Left kidney (tissue), 8 donors: ENCODE measurements around the gene MCMBP. TPM values are rescaled to one million over a fixed set of nuclear protein-coding genes. Genes with fewer than 3 reads are reported as not detected.
"Not testable (repeated sequence)": the region's sequence is repeated elsewhere in the genome, so short reads cannot be mapped to it uniquely, and the experiment has no call there.

Source experiments
- DNase-seq: peaks from one replicate; pipeline ENCODE4 v3.0.0-alpha.2; 2013
- long read RNA-seq, 8 donors: transcript quantifications; one replicate each; lab custom pipeline, GENCODE V29; 2026
- polyA plus RNA-seq: library from polyadenylated mRNA; unstranded; fragments of 120-200 nt; gene quantifications from one replicate; pipeline ENCODE4 v1.2.1, GENCODE V29; 2013; ENCODE audit not compliant: insufficient read length

The MCMBP gene, protein sequence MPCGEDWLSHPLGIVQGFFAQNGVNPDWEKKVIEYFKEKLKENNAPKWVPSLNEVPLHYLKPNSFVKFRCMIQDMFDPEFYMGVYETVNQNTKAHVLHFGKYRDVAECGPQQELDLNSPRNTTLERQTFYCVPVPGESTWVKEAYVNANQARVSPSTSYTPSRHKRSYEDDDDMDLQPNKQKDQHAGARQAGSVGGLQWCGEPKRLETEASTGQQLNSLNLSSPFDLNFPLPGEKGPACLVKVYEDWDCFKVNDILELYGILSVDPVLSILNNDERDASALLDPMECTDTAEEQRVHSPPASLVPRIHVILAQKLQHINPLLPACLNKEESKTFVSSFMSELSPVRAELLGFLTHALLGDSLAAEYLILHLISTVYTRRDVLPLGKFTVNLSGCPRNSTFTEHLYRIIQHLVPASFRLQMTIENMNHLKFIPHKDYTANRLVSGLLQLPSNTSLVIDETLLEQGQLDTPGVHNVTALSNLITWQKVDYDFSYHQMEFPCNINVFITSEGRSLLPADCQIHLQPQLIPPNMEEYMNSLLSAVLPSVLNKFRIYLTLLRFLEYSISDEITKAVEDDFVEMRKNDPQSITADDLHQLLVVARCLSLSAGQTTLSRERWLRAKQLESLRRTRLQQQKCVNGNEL
- 66.4 TPM for polyA plus RNA-seq
- long read RNA-seq, donor 1, transcript MCMBP-202 (16 exons, 2,465 nt) = major isoform, 7 of 14 reads
- long read RNA-seq, donor 1, partial matches to known transcripts = 7 of 14 reads
- long read RNA-seq, donor 1, other reads (novel, unspliced or antisense) = 0 of 14 reads
- long read RNA-seq, donor 2, full-length matches to known transcripts = 10 of 16 reads
- long read RNA-seq, donor 2, partial matches to known transcripts = 6 of 16 reads
- long read RNA-seq, donor 2, other reads (novel, unspliced or antisense) = 0 of 16 reads
- long read RNA-seq, donor 3, full-length matches to known transcripts = 9 of 14 reads
- long read RNA-seq, donor 3, partial matches to known transcripts = 5 of 14 reads
- long read RNA-seq, donor 3, other reads (novel, unspliced or antisense) = 0 of 14 reads
- long read RNA-seq, donor 4 = 0 reads
- long read RNA-seq, donor 5, transcript MCMBP-202 (16 exons, 2,465 nt) = major isoform, 9 of 67 reads
- long read RNA-seq, donor 5, partial matches to known transcripts = 58 of 67 reads
- long read RNA-seq, donor 5, other reads (novel, unspliced or antisense) = 0 of 67 reads
- long read RNA-seq, donor 6, full-length matches to known transcripts = 13 of 23 reads
- long read RNA-seq, donor 6, partial matches to known transcripts = 10 of 23 reads
- long read RNA-seq, donor 6, other reads (novel, unspliced or antisense) = 0 of 23 reads
- long read RNA-seq, donor 7, full-length matches to known transcripts = 10 of 10 reads
- long read RNA-seq, donor 7, partial matches to known transcripts = 0 of 10 reads
- long read RNA-seq, donor 7, other reads (novel, unspliced or antisense) = 0 of 10 reads
- long read RNA-seq, donor 8, partial matches to known transcripts = 0 of 1 reads
- long read RNA-seq, donor 8, other reads (novel, unspliced or antisense) = 0 of 1 reads

DNA sequence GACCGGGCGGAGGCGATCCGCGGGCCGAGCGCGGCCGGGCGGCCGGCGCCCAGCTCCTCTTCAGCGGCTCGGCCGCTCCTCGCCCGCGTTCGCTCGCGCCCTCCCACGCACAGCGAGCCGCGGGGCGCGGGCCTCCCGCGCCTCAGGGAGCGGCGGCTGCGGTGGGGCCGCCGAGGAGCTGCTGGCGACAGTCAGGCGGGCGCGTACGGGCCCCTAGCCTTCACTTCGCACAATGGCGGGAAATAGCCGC is at the start of gene MCMBP:
MCMBP (minus strand) TSS at position 234 of the 250 bp plus-strand sequence. CDS start 259 bp downstream, outside the sequence.
- no peak for DNase-seq

DNA sequence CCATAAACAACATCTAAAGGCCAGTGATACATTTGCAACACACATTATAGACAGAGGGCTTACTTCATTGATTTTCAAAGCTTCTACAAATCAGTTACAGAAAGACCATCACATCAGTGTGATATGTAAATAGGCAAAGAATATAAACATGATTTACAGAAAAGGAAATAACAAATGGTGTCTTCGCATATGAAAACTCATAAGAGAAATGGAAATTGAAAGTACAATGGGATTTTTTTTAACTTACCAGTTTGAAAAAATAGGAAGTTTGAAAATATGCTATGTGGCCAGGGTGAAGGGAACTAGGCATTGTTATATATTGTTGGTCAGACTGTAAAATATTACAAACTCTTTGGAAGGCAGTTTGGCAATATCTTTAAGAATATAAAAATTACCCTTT is 47.2 kb upstream of the MCMBP start:
- DNase-seq = no peak

DNA sequence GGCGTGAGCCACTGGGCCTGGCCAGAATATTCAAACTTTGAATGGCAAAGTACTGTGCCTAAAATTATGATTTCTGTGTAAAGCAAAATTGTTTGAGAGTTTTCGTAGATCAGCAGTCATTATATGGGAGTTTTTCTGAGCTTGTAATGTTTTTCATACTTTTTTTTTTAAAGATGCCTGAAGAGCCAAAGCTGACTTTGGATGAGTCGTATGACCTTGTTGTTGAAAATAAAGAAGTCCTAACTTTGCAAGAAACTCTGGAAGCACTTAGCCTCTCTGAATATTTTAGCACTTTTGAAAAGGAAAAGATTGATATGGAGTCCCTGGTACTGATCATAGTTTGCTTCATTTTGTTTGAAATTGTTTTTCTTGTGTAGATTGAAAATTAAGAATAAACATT is 46.6 kb upstream of the MCMBP start:
- no peak for DNase-seq

DNA sequence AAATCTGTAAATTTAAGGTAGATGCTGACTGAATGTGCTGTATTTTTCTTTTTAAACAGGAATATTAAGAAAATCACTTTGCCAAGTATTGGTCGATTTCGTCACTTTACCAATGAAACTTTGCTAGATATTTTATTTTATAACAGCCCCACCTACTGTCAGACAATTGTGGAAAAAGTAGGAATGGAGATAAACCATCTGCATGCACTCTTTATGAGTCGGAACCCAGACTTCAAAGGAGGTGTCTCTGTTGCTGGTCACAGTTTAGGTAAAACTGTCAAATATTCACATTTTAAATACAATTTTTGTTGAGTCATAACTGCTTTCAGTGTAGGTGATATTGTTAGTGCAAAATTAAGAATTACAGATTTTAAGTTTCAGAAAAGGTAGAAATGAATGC is 45.1 kb upstream of the MCMBP start:
- no peak for DNase-seq

DNA sequence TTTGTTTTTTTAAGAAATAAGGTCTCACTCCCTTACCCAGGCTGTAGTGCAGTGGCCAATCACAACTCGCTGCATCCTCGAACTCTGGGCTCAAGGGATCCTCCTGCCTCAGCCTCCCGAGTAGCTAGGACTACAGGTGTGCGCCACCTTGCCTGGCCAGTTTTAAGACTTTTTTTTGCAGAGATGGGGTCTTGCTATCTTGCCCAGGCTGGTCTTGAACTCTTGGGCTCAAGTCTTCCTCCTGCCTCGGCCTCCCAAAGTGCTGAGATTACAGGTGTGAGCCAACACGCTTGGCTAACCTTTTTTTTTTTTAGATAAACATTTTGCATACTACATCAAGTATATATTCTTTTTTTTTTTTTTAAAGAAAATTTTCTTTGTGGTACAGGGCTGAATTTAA is 38.0 kb upstream of the MCMBP start:
- DNase-seq = no peak

DNA sequence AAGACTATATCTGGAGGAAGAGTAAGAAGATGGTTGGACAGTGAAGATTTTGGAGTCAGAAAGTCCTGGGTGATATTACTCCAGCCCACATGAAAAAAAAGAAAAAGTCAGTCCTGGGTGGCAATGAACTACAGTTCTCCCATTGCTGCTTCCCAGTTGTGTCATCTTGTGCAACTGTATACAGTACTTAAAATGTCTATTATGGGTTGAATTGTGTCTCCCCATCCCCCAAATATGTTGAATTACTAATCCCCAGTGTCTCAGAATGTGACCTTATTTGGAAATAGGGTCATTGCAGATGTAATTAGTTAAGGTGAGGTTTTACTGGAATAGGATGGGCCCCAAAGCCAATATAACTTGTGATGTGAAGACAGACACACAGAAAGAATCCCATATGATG is 35.5 kb upstream of the MCMBP start:
- DNase-seq = no peak

DNA sequence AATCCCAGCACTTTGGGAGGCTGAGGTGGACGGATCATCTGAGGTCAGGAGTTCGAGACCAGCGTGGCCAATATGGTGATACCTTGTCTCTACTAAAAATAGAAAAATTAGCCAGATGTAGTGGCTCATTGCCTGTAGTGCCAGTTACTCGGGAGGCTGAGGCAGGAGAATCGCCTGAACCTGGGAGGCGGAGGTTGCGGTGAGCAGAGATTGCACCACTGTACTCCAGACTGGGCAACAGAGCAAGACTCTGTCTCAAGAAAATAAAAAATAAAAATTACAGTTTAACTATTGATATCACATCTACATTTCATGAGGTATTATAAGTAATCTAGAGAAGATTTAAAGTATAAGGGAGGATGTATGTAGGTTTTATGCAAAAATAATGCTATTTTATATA is 35.1 kb upstream of the MCMBP start:
- DNase-seq = not testable (repeated sequence)

DNA sequence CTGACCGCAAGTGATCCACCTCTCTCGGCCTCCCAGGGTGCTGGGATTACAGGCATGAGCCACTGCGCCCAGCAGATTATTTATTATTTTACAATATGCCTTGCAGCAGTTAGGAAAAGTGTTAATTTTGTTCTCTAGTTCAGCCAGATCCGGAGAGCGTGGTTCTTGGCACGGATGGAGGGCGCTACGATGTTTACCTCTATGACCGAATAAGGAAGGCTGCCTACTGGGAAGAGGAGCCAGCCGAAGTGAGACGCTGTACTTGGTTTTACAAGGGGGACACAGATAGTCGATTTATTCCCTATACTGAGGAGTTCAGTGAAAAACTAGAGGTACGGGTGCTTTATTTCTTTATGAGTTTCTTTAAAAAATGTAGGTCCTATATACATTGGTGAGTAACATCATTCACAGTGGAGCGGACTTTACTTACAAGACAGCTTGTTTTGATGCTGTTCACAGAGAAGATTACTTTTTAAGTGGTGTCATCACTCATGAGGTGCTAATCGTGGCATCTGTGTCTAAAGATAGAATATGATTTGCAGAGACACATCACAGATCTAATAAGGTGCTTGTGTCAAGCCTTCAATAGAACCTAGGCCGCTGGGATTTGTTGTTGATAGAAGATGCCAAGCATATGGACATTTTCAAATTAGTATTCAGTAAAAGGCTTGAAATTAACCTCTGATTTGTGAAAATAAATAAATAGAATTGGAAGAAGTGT is 31.5 kb upstream of the MCMBP start:
- DNase-seq = no peak

DNA sequence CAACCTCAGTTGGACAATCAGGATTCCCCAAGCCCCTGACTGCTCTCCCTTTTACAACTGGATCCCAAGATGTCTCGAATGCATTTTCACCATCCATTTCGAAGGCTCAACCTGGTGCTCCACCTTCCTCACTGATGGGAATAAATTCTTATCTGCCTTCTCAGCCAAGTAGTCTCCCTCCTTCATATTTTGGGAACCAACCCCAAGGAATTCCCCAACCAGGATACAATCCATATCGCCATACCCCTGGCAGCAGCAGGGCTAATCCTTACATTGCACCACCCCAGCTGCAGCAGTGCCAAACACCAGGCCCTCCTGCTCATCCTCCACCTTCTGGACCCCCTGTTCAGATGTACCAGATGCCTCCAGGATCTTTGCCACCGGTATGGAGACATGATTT is 25.9 kb upstream of the MCMBP start:
- no peak for DNase-seq

DNA sequence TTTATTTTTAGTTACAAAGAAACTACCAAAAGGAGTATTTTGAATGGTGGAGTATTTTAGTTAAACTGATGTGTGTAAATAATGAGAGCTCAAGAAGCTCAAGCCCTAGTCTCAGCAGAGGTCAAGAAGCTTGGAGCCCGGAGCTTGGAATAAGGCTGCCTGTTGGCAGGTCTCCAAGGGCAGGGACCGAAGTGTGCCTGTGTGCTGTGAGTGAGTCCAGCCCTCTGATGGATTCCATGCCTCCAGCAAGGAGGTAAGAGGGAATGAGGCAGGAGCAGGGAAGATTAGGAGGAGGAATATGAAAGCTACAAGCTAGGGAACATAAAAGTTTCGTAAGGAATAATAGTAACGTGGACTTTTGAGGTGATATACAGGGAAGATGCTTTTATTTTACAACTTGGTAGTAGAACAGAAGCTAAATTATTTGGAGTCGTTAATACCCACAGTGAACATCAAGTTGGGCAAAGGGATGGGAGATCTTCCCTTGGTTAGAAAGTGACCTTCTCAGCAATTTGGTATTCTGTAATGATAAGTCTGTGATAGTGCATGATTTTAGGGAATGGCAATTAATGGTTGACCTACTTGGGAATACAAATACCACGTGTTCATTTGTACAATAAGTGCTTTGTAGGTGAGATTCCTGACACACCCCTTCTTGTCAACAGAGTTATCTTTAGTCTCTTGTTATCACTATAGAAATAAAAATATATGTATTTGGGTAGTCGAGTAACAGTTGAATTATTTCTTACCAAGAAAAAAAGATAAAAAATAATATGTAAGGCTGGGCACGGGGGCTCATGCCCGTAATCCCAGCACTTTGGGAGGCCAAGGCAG is 24.5 kb upstream of the MCMBP start:
- peak; percentile 33 for DNase-seq

DNA sequence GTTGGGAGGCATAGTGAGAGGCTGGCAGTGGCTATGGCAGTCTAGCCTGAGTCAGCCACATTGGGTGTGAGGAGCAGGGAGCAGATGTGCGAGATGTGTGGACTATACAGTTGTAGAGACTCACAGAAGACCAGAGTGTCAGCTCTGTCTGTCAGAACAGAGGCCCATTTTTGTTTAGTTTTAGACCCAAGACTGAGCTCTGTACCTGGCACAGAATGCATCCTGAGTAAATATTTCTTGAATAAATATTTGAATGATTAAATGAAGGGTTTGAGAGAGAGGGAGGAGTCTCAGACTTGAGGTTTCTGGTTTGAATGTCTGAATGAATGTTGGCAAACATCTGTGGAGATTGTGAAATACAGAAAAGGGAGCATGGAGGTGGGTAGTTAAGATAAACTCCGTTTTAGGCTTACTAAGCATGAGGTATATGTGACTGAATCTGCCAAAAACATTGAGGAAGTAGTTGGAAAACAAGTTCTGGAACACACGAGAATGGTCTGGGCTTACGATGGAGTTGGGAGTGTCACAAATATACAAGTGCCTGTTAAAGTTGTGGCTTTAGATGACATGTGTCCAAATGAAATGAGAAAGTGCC is 23.5 kb upstream of the MCMBP start:
- DNase-seq = no peak

DNA sequence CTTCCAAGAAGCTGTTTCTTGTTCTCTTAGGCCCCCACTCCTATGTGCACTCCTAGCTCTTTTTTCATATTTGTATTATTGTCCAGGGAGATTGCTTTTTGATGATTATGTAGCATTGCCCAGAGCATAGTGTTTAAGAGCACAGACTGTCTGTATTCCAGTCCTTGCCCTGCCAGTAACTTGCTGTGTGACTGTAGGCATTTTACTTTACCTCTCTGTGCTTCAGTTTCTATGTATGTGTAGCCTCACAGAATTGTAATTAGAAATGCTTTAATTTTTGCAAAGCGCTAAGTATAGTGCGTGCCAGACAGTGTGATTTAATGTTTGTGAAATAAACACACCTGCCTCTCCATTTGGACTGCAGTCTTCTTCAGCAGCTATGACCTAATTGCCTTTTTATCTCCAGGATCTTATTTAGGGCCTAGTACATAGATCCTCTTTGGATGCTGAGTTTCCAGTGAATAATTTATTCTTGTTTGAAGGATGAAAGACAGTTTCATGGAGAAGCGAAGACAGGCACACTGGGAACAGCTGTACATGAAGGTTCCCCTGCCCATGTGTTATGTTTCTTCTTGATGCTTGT is 21.3 kb upstream of the MCMBP start:
- no peak for DNase-seq

DNA sequence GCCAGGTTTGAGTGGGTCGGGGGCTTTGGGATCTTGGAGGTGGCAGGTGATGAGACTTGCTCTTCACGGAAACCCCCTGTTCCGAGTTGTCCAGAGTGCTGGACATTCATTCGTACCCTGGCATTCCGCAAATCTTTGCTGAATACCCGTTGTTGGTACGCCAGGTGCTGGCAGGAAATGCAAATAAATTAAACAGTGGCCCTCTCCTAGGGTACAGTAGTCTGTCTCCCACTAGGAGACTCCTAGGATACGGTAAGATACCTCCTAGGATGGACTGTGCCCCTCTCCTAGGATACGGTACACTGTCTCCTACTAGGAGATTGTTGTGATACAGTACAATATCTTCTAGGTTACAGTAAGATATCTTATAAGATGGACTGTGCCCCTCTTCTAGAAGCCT is 20.4 kb upstream of the MCMBP start:
- no peak for DNase-seq

DNA sequence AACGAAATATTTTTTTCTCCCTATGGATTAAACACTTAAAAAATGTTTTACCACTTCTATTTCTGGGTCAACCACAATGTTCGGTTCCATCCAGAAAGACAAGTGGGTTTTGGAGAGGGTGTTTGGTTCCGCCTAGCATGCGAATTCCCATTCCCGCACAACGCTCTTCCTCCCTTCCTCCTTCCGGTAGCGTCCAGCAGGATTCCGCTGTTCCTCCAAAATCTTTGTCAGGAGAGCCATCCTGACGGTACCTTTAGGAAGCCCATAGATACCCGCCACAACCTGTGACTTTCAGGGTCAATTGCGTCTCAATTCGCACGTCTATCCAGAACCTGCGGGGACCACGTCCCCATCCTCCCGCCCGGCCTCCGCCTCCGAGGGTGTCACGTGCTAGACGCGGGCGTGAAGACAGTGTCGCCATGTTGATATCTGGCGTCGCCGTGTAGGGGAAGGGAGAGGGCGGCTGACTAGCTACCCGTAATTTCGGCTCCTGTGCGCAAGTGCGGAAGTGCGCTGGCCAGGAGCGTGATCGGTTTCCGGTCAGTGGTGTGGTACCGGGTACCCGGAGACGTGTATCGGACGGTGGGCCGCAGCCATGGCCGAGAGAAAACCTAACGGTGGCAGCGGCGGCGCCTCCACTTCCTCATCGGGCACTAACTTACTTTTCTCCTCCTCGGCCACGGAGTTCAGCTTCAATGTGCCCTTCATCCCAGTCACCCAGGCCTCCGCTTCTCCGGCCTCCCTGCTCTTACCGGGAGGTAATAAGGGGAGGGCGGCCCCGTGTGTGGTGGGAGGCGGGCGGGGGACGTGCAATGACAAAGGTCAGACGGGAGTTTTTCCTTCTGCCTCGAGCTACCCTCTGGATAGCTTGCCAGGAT is 19.8 kb upstream of the MCMBP start, which contains the start of gene SEC23IP:
SEC23IP (plus strand) TSS at position 543 of the 878 bp plus-strand sequence; CDS start at position 596, 53 bp downstream.
- peak; percentile 94 for DNase-seq

DNA sequence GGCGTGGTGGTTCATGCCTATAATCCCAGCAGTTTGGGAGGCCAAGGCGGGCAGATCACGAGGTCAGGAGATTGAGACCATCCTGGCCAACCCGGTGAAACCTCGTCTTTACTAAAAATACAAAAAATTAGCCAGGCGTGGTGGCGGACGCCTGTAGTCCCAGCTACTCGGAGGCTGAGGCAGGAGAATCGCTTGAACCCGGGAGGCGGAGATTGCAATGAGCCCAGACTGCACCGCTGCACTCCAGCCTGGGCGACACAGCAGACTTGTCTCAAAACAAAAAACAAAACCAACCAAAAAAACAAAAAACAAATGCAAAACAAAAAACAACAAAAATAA is 19.2 kb upstream of the MCMBP start:
- not testable (repeated sequence) for DNase-seq

DNA sequence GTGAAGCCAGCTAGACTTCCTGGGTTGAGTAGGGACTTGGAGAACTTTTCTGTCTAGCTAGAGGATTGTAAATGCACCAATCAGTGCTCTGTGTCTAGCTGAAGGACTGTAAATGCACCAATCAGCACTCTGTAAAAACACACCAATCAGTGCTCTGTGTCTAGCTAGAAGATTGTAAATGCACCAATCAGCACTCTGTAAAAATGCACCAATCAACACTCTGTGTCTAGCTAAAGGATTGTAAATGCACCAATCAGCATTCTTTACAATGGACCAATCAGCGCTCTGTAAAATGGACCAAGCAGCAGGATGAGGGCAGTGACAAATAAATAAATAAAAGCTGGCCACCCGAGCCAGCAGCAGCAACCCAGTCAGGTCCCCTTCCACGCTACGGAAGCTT is 17.7 kb upstream of the MCMBP start:
- not testable (repeated sequence) for DNase-seq

DNA sequence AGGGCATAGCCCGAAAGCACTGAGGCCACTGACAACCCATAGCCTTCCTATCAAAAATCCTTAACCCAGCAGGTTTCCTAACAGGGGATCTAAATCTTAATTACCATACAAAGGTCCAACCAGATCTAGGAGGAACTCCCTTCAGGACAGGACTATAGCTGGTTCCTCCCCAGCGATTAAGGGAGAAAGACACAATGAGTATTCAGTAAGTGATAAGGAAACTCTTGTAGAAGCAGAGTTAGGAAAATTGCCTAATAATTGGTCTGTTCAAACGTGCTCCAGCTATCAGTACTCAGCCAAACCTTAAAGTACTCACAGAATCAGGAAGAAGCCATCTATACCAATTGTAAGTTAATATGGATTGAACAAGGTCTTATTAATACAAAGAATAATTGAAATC is 16.6 kb upstream of the MCMBP start:
- DNase-seq = not testable (repeated sequence)

DNA sequence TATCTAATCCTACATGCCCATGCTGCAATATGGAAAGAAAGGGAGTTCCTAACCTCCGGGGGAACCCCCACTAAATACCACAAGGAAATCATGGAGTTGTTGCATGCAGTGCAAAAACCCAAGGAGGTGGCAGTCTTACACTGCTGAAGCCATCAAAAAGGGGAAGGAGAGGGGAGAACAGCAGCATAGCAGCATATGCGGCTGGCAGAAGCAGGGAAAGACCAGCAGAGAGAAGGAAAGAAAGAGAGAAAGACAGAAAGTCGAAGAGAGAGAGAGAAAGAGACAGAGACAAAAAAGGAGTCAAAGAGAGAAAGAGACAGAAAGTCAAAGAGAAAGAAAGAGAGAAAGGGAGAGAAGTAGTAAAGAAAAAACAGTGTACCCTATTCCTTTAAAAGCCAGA is 16.1 kb upstream of the MCMBP start:
- DNase-seq = not testable (repeated sequence)
